Subcutaneous abdominal adipose tissue (tissue), 5 donors: Measurements from ENCODE around the gene DMRTC1B.
"Not testable (repeated sequence)": the region's sequence is repeated elsewhere in the genome, so short reads cannot be mapped to it uniquely, and the experiment has no call there.

Source experiments
- H3K27ac ChIP-seq: one replicate; pipeline ENCODE4 v1.7.0; 2013; ENCODE audit warnings: low read depth, mild to moderate bottlenecking, inconsistent platforms, low read length, moderate library complexity
- H3K27me3 ChIP-seq, 5 donors: one replicate each; pipeline ENCODE4 v1.7.0; 2013; ENCODE audit warnings: low read length in 5 of 5, inconsistent platforms in 1 of 5; ENCODE audit not compliant: control insufficient read depth in 5 of 5, insufficient read depth in 4 of 5
- H3K36me3 ChIP-seq, 5 donors: one replicate each; pipeline ENCODE4 v1.7.0; 2013; ENCODE audit warnings: low read length in 5 of 5; ENCODE audit not compliant: control insufficient read depth in 5 of 5, insufficient read depth in 5 of 5
- H3K4me1 ChIP-seq, 5 donors: one replicate each; pipeline ENCODE4 v1.7.0; 2013; ENCODE audit warnings: low read length in 5 of 5, mild to moderate bottlenecking in 3 of 5, moderate library complexity in 1 of 5; ENCODE audit not compliant: control insufficient read depth in 5 of 5, insufficient read depth in 5 of 5
- H3K4me3 ChIP-seq, 5 donors: one replicate each; pipeline ENCODE4 v1.7.0; 2013; ENCODE audit warnings: low read length in 5 of 5, low read depth in 1 of 5
- H3K9ac ChIP-seq, 5 donors: one replicate each; pipeline ENCODE4 v1.7.0; 2013; ENCODE audit warnings: low read length in 5 of 5, mild to moderate bottlenecking in 4 of 5, moderate library complexity in 3 of 5
- H3K9me3 ChIP-seq, 5 donors: one replicate each; pipeline ENCODE4 v1.7.0; 2013; ENCODE audit warnings: low read length in 5 of 5; ENCODE audit not compliant: control insufficient read depth in 5 of 5
- donor health status: healthy.
- donor health status: healthy.
- donor health status: healthy.
- donor health status: healthy.
- donor health status: healthy.

DMRTC1B gene

DNA sequence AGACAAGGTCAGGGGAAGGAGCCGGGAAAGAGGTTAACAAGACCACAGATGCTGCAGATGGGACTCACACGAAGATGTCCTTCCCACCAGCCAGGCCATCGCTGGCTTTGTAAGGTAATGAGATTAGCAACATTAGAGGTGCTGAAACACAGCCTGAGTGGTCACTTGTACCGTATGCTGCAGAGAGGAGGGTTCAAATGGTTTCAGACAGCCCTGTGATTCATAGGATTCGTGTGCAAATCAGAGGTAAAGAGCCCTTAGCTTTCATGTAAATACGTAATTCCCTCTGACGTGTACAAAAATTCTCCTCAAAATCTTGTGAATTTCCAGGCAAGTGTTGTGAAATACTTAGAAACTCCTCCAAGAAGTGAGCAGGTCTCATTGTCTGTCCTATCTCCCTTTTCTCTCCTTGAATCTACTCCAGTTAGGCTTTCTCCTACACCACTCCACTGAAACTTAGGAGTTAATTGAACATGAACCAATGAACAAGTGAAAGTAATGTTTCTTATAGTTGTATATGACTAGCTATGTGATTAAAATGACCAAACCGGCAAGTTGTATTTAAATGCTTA, 6.8 kb downstream of the DMRTC1B start:
- H3K4me1 ChIP-seq, H3K27ac ChIP-seq, H3K9me3 ChIP-seq, H3K36me3 ChIP-seq, H3K27me3 ChIP-seq, H3K4me3 ChIP-seq, H3K9ac ChIP-seq: not testable (repeated sequence)

DNA sequence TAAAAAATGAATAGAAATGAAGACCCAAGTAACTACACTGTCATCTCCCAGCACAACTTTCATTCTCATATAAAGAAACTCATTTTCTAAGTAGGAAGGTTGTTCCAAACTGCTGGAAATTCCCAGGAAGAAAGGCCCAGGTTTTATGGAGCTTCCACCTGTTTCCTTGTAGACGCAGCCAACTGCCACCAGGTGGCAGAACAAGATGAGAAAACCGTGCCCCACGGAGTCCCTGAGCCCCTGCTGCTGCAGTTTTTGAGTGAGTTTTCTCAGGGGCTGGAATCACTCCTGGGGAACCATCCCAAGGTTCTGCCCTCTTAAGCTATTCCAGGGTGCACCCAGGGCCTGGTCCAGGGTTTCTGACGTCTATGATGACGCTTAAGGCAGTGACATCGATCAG, 7.3 kb downstream of the DMRTC1B start:
- not testable (repeated sequence) for H3K9me3 ChIP-seq, H3K27ac ChIP-seq, H3K36me3 ChIP-seq, H3K4me1 ChIP-seq, H3K9ac ChIP-seq, H3K4me3 ChIP-seq, H3K27me3 ChIP-seq

DNA sequence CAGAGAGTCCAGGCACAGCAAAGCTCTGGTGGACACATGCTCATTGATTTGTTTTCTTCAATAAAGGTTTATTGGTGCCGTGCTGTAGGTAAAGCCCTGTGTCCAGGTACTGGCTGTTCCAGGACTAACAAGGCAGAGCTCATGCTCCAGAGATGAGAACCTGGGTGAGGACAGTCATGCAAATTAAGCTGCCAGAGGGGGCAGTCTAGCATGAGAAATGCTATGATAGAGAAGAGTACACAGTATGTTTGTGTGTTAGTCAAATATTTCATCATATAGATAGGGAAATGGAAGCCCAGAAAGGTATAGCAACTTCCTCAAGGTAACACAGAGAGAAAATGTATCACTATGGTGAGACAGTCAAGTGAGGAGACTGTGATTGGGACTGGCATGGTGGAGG, 11.5 kb downstream of the DMRTC1B start:
- H3K9ac ChIP-seq, H3K4me3 ChIP-seq, H3K4me1 ChIP-seq, H3K27ac ChIP-seq, H3K36me3 ChIP-seq, H3K27me3 ChIP-seq, H3K9me3 ChIP-seq: not testable (repeated sequence)

DNA sequence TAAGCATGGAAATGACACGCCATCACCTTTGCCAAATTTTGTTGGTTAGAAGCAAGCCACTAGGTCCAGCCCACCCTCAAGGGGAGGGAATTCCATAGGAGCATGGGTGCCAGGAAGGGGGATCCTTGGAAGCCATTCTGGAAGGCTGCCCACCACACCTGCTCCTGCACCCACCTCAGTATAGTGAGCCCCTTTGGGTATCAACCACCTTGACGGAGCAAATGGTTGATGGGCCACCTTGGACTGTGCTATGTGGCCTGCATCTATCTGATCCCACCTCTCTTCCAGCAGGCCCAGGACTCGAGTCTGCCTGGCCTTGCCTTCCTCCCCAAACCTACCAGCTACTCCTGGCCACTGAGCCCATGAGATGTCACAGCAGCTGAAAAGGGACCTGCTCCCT, 13.7 kb downstream of the DMRTC1B start:
- H3K4me1 ChIP-seq, H3K27me3 ChIP-seq, H3K9me3 ChIP-seq, H3K9ac ChIP-seq, H3K4me3 ChIP-seq, H3K36me3 ChIP-seq, H3K27ac ChIP-seq: not testable (repeated sequence)

DNA sequence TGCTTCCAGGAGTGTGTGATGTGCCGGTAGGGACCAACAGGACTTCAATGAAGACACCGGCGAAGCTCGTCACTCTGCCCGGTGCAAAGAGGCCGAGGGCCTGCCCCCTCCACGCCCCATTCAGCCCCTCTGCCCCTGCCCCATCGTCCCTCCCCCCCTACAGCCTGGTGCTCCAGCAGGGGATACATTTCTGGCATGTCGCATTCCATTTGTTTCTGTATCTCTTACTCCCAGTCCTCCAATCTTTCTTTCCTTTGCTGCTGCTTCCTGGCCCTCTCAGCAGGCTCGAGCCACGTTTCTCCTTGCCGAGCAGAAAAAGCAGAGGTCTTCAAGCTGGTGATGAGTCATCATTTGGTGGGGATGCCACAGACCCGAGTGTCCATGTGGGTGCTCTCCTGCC, 31.4 kb downstream of the DMRTC1B start, which contains the start of gene FAM236D:
FAM236D (minus strand) TSS at position 101 of the 400 bp plus-strand sequence; CDS start at position 1, 100 bp downstream.
- H3K4me1 ChIP-seq, H3K9ac ChIP-seq, H3K9me3 ChIP-seq, H3K4me3 ChIP-seq, H3K27me3 ChIP-seq, H3K36me3 ChIP-seq, H3K27ac ChIP-seq: not testable (repeated sequence)

DNA sequence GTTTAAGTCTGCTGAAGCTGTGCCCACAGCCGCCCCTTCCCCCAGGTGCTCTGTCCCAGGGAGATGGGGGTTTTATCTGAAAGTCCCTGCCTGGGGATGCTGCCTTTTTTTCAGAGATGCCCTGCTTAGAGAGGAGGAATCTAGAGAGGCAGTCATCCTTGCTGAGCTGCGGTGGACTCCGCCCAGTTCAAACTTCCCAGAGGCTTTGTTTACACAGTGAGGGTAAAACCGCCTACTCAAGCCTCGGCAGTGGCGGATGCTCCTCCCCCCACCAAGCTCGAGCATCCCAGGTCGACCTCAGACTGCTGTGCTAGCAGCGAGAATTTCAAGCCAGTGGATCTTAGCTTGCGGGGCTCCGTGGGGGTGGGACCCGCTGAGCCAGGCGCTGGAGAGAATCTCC, 54.0 kb downstream of the DMRTC1B start:
- not testable (repeated sequence) for H3K9ac ChIP-seq, H3K27me3 ChIP-seq, H3K36me3 ChIP-seq, H3K27ac ChIP-seq, H3K4me3 ChIP-seq, H3K9me3 ChIP-seq, H3K4me1 ChIP-seq

DNA sequence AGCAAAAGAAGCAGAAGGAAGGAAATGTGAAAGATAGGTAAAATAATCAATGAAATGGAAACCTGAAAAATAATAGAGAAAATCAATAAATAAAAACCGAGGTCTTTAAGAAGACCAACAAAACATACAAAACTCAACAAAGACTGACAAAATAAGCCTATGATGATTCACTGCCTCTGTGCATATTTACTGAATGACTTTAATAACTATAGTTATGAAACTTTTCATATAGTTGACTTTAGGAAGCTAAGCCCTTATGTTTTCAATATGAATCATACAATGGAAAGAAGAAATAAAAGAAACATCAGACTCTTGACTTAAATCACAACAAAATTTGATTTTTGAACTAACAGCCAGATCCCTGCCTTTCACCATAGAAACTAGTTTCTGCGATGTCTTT, 60.8 kb downstream of the DMRTC1B start:
- H3K27me3 ChIP-seq, H3K4me1 ChIP-seq, H3K36me3 ChIP-seq, H3K27ac ChIP-seq, H3K9me3 ChIP-seq, H3K4me3 ChIP-seq, H3K9ac ChIP-seq: not testable (repeated sequence)

DNA sequence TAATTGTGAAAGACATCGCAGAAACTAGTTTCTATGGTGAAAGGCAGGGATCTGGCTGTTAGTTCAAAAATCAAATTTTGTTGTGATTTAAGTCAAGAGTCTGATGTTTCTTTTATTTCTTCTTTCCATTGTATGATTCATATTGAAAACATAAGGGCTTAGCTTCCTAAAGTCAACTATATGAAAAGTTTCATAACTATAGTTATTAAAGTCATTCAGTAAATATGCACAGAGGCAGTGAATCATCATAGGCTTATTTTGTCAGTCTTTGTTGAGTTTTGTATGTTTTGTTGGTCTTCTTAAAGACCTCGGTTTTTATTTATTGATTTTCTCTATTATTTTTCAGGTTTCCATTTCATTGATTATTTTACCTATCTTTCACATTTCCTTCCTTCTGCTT, 106.2 kb downstream of the DMRTC1B start:
- not testable (repeated sequence) for H3K4me1 ChIP-seq, H3K9me3 ChIP-seq, H3K27me3 ChIP-seq, H3K9ac ChIP-seq, H3K27ac ChIP-seq, H3K4me3 ChIP-seq, H3K36me3 ChIP-seq

DNA sequence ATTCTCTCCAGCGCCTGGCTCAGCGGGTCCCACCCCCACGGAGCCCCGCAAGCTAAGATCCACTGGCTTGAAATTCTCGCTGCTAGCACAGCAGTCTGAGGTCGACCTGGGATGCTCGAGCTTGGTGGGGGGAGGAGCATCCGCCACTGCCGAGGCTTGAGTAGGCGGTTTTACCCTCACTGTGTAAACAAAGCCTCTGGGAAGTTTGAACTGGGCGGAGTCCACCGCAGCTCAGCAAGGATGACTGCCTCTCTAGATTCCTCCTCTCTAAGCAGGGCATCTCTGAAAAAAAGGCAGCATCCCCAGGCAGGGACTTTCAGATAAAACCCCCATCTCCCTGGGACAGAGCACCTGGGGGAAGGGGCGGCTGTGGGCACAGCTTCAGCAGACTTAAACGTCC, 113.0 kb downstream of the DMRTC1B start:
- not testable (repeated sequence) for H3K36me3 ChIP-seq, H3K9ac ChIP-seq, H3K27ac ChIP-seq, H3K4me1 ChIP-seq, H3K4me3 ChIP-seq, H3K9me3 ChIP-seq, H3K27me3 ChIP-seq
